Stimulated activated CD8-positive, alpha-beta memory T cell treated with anti-CD3 and anti-CD28 coated beads, Interleukin-15, amount 100 ng/mL, for 4 hours (primary cell): Measurements from ENCODE around the gene SND1.

Experiments used
- DNase-seq, 2 donors: peaks; one replicate each; pipeline ENCODE4 v3.0.0-alpha.2; 2020; ENCODE audit warnings: low read depth in 2 of 2

Gene SND1

GRCh38 chr7:127799535-127800305 lies 147.7 kb downstream of the SND1 start:
- DNase-seq = no peak

- DNase-seq = no peak
These were observed 150.9 kb downstream of the SND1 start for GRCh38 chr7:127802845-127803244.

GRCh38 chr7:127803626-127804025 lies 151.6 kb downstream of the SND1 start:
- DNase-seq = no peak

- DNase-seq = no peak
These were observed 155.3 kb downstream of the SND1 start for GRCh38 chr7:127807340-127807739.

- no peak for DNase-seq
These were observed 155.8 kb downstream of the SND1 start for GRCh38 chr7:127807829-127808228.

- no peak for DNase-seq
These were observed 157.3 kb downstream of the SND1 start for GRCh38 chr7:127809261-127809702.

- DNase-seq = no peak
These were observed 158.1 kb downstream of the SND1 start for GRCh38 chr7:127810113-127810512.

- no peak for DNase-seq
These were observed 159.0 kb downstream of the SND1 start for GRCh38 chr7:127810696-127811660.

- DNase-seq = no peak
These were observed 160.5 kb downstream of the SND1 start for GRCh38 chr7:127812540-127812939.

GRCh38 chr7:127813991-127814541 lies 162.1 kb downstream of the SND1 start:
- DNase-seq = no peak

GRCh38 chr7:127815631-127816145 lies 163.7 kb downstream of the SND1 start:
- DNase-seq = no peak

- DNase-seq = no peak
These were observed 164.6 kb downstream of the SND1 start for GRCh38 chr7:127816354-127817190.

GRCh38 chr7:127817466-127817865 lies 165.5 kb downstream of the SND1 start:
- no peak for DNase-seq

GRCh38 chr7:127818306-127818705 lies 166.3 kb downstream of the SND1 start:
- no peak for DNase-seq

- no peak for DNase-seq
These were observed 168.2 kb downstream of the SND1 start for GRCh38 chr7:127819975-127820731.

GRCh38 chr7:127820732-127821085 lies 168.7 kb downstream of the SND1 start:
- DNase-seq = no peak

GRCh38 chr7:127821146-127821545 lies 169.2 kb downstream of the SND1 start:
- DNase-seq = no peak

GRCh38 chr7:127822822-127823508 lies 171.0 kb downstream of the SND1 start:
- DNase-seq = no peak

- DNase-seq = no peak
These were observed 172.7 kb downstream of the SND1 start for GRCh38 chr7:127824682-127825081.
